Memory B cell (primary cell): Measurements from ENCODE around the gene SIPA1.

Experiments used
- ATAC-seq: fragments of 150-1000 bp; cut with Tn5 transposase; 2 replicates; pipeline ENCODE4 v1.10.0; 2021; ENCODE audit warnings: low read depth, mild to moderate bottlenecking, moderate library complexity
- DNase-seq, 2 donors: peaks; one replicate each; pipeline ENCODE4 v3.0.0; 2022; ENCODE audit warnings: low spot score in 2 of 2
- H3K27ac Mint-ChIP-seq: one replicate; pipeline ENCODE4 v1.8.0; 2022; ENCODE audit warnings: mild to moderate bottlenecking, moderate library complexity, mixed read lengths
- H3K27me3 Mint-ChIP-seq: one replicate; pipeline ENCODE4 v1.8.0; 2022; ENCODE audit warnings: mixed read lengths
- H3K36me3 Mint-ChIP-seq: one replicate; pipeline ENCODE4 v1.8.0; 2022; ENCODE audit warnings: mild to moderate bottlenecking, mixed read lengths
- H3K4me1 Mint-ChIP-seq: one replicate; pipeline ENCODE4 v1.8.0; 2022; ENCODE audit warnings: mixed read lengths
- H3K4me3 Mint-ChIP-seq: one replicate; pipeline ENCODE4 v1.8.0; 2022; ENCODE audit warnings: mild to moderate bottlenecking, moderate library complexity, mixed read lengths
- H3K9me3 Mint-ChIP-seq: one replicate; pipeline ENCODE4 v1.8.0; 2022; ENCODE audit warnings: mixed read lengths

The SIPA1 gene, protein sequence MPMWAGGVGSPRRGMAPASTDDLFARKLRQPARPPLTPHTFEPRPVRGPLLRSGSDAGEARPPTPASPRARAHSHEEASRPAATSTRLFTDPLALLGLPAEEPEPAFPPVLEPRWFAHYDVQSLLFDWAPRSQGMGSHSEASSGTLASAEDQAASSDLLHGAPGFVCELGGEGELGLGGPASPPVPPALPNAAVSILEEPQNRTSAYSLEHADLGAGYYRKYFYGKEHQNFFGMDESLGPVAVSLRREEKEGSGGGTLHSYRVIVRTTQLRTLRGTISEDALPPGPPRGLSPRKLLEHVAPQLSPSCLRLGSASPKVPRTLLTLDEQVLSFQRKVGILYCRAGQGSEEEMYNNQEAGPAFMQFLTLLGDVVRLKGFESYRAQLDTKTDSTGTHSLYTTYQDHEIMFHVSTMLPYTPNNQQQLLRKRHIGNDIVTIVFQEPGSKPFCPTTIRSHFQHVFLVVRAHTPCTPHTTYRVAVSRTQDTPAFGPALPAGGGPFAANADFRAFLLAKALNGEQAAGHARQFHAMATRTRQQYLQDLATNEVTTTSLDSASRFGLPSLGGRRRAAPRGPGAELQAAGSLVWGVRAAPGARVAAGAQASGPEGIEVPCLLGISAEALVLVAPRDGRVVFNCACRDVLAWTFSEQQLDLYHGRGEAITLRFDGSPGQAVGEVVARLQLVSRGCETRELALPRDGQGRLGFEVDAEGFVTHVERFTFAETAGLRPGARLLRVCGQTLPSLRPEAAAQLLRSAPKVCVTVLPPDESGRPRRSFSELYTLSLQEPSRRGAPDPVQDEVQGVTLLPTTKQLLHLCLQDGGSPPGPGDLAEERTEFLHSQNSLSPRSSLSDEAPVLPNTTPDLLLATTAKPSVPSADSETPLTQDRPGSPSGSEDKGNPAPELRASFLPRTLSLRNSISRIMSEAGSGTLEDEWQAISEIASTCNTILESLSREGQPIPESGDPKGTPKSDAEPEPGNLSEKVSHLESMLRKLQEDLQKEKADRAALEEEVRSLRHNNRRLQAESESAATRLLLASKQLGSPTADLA

DNA sequence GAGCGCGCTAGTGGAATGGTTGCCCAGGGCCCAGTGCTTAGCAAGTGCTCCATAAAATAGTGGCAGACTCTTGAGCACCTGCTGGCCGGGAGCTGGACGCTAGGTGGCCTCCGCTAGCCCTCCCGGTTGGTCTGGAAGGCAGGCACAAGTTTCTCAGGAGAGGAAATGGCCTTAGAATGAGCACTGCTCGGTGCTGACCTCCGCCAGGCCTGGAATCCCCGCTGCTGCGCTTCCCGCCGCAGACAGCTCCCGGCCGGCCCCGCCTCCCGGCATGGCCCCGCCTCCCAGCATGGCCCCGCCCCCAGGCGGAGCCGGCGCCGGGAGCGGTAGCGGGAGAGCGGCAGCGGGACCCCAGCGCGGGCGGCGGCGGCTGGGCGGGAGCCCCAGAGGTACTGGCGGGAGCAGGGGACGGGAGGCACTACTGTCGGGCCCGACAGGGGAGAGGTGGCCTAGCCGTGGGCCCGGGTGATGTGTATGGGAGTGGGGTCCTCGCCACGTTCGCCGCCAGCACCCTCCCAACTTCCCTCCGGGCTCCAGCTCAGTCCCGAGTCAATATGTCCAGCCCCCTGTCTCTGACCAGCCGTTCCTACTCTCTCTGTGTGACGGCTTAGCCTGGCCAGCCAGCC lies at the start of gene SIPA1:
Gene SIPA1 (plus strand): TSS at position 308 of the 626 bp plus-strand sequence. CDS start 2,821 bp downstream, outside the sequence.
- Mint-ChIP-seq H3K36me3 (peaks cover 10% of the 10 kb centered on the region), H3K4me1 (peaks cover 31% of the 10 kb centered on the region), H3K27me3 (no peaks in the 10 kb centered on the region), H3K9me3 (no peaks in the 10 kb centered on the region), H3K4me3 (peak within 1 kb of the TSS; percentile 95), H3K27ac (peak within 1 kb of the TSS; percentile 97)
- peak; percentile 33 for ATAC-seq
- DNase-seq: peak; percentile 79 to 84

- H3K36me3 Mint-ChIP-seq: peaks cover 13% of the 10 kb centered on the region
- peak overlapping the region; percentile 96 for H3K27ac Mint-ChIP-seq
- H3K4me1 Mint-ChIP-seq: peaks cover 28% of the 10 kb centered on the region
- H3K9me3 Mint-ChIP-seq: no peaks in the 10 kb centered on the region
- H3K27me3 Mint-ChIP-seq: no peaks in the 10 kb centered on the region
- ATAC-seq (peak; percentile 80), DNase-seq (peak; percentile 69 to 80)
- peak overlapping the region; percentile 79 for H3K4me3 Mint-ChIP-seq
These were observed 49.5 kb upstream of the SIPA1 start for GRCh38 chr11:65588199-65589054.

GRCh38 chr11:65589444-65590239 lies 48.3 kb upstream of the SIPA1 start:
- Mint-ChIP-seq H3K4me1 (peaks cover 26% of the 10 kb centered on the region), H3K27ac (peak overlapping the region; percentile 96), H3K4me3 (no peak overlapping the region), H3K9me3 (no peaks in the 10 kb centered on the region), H3K27me3 (no peaks in the 10 kb centered on the region), H3K36me3 (peaks cover 7% of the 10 kb centered on the region)
- peak; percentile 14 for ATAC-seq
- no peak for DNase-seq

GRCh38 chr11:65590240-65590738 lies 47.6 kb upstream of the SIPA1 start:
- ATAC-seq (no peak), DNase-seq (no peak)
- H3K9me3 Mint-ChIP-seq: no peaks in the 10 kb centered on the region
- H3K27ac Mint-ChIP-seq: no peak overlapping the region
- no peaks in the 10 kb centered on the region for H3K27me3 Mint-ChIP-seq
- peaks cover 7% of the 10 kb centered on the region for H3K36me3 Mint-ChIP-seq
- peaks cover 29% of the 10 kb centered on the region for H3K4me1 Mint-ChIP-seq
- no peak overlapping the region for H3K4me3 Mint-ChIP-seq

- no peak for DNase-seq
- no peak for ATAC-seq
These were observed 45.7 kb upstream of the SIPA1 start for GRCh38 chr11:65591939-65592857.

DNA sequence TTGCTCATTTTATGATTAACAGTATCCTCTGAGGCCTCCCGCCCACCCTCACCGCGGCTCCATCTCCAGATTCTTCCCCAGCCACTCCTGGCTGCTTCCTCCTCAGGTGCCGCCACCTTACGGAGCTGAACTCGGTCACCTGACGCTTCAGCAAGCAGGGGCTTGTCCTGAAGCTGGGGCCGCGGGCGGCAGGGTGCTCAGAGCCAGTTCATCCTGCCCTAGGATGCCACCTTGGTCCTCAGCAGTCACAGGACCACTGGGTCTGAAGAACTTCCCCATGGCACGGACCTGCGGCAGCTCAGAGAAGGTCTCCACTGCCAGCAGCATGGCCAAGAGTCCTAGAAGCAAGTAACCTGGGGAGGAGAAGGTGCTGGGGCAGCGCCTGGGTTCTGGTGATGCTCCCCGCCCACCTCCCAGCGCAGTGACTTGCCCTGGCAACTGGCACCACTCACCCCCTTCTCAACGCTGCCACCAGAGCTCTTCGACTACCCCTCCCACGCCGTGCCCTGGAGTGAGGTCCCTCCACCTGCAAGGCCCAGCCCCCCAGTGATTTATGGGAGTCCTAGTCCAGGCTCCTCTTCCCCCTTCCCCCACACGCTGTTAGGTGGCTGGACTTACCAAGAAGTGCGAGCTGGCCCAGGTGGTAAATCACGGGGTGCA lies 44.9 kb upstream of the SIPA1 start:
- peaks cover 9% of the 10 kb centered on the region for H3K36me3 Mint-ChIP-seq
- no peak overlapping the region for H3K4me3 Mint-ChIP-seq
- H3K4me1 Mint-ChIP-seq: peaks cover 24% of the 10 kb centered on the region
- DNase-seq (no peak), ATAC-seq (no peak)
- H3K27ac Mint-ChIP-seq: no peak overlapping the region
- no peaks in the 10 kb centered on the region for H3K27me3 Mint-ChIP-seq
- no peaks in the 10 kb centered on the region for H3K9me3 Mint-ChIP-seq

More at GRCh38 chr11:65591939-65592857, 45.7 kb upstream of the SIPA1 start:
- Mint-ChIP-seq H3K4me1 (peaks cover 28% of the 10 kb centered on the region), H3K36me3 (peaks cover 7% of the 10 kb centered on the region), H3K27ac (no peak overlapping the region), H3K4me3 (no peak overlapping the region), H3K9me3 (no peaks in the 10 kb centered on the region), H3K27me3 (no peaks in the 10 kb centered on the region)

- no peak overlapping the region for H3K4me3 Mint-ChIP-seq
- H3K9me3 Mint-ChIP-seq: no peaks in the 10 kb centered on the region
- ATAC-seq (peak; percentile 53), DNase-seq (no peak)
- H3K4me1 Mint-ChIP-seq: peaks cover 18% of the 10 kb centered on the region
- H3K27me3 Mint-ChIP-seq: no peaks in the 10 kb centered on the region
- peaks cover 8% of the 10 kb centered on the region for H3K36me3 Mint-ChIP-seq
- H3K27ac Mint-ChIP-seq: no peak overlapping the region
These were observed 44.1 kb upstream of the SIPA1 start for GRCh38 chr11:65593518-65594414.

- ATAC-seq: peak; percentile 42
- peaks cover 9% of the 10 kb centered on the region for H3K36me3 Mint-ChIP-seq
- H3K9me3 Mint-ChIP-seq: no peaks in the 10 kb centered on the region
- H3K27ac Mint-ChIP-seq: peak overlapping the region; percentile 25
- H3K27me3 Mint-ChIP-seq: no peaks in the 10 kb centered on the region
- DNase-seq: no peak
- H3K4me3 Mint-ChIP-seq: no peak overlapping the region
- H3K4me1 Mint-ChIP-seq: peaks cover 12% of the 10 kb centered on the region
These were observed 42.8 kb upstream of the SIPA1 start for GRCh38 chr11:65595131-65595530.

DNA sequence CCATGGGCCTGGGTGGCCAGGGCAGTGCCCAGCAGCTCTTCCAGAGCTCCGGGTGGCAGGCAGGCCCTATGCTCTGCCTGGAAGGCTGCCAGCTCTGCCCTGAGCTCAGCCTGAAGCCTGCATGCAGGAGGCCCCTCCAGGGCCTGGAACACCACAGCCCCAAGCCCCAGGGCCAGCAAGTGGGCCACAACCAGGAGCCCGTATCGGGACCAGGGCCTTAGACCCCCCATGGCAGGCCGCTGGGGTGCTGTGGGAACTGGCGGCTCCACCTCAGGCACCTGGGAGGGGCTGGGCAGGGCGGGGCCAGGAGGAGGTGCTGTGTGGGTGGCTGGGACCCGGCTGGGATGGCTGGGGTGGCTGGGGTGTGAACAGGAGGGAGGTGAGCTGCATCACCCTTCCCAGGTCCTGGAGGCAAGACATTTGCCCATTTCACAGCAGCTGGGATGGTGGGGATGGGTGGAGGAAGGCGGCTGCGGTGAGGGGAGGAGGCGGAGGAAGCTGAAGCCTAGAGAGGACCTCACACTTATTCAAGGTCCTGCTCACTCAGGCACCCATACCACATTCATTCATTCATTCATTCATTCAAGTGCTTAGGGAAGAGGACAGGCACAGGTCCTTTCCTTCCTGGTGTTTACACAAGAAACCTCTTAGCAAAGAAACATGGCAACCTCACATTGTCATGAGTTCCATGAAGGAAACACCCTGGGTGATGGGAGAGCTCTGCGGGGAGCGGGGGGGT lies 42.2 kb upstream of the SIPA1 start, which contains the start of gene KCNK7:
Gene KCNK7 (minus strand): TSS at position 258 of the 739 bp plus-strand sequence. CDS start 28 bp downstream, at position 230.
- Mint-ChIP-seq H3K4me1 (peaks cover 12% of the 10 kb centered on the region), H3K27ac (peak within 1 kb of the TSS; percentile 81), H3K36me3 (peaks cover 5% of the 10 kb centered on the region), H3K4me3 (no peak within 1 kb of the TSS), H3K9me3 (no peaks in the 10 kb centered on the region), H3K27me3 (no peaks in the 10 kb centered on the region)
- DNase-seq (no peak), ATAC-seq (no peak)

DNA sequence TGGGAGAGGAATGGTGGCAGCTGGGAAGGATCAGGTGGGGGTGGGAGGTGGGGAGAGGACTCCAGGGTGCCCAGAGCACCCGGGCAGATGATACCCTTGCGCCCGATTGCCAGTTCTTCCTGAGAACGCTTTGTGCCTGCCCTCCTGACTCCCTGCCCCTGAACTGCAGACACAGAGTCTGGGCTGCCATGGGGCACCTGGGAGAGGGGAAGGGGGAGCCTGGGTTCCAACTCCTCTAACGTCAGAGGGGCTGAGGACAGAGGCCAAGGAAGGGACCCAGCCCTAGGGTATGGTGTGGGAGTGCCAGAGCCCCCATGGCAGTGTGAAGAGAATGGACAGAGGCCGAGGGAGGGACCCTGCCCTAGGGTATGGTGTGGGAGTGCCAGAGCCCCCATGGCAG lies 41.4 kb upstream of the SIPA1 start:
- peak overlapping the region; percentile 81 for H3K27ac Mint-ChIP-seq
- ATAC-seq: no peak
- DNase-seq: no peak
- peaks cover 12% of the 10 kb centered on the region for H3K4me1 Mint-ChIP-seq
- no peaks in the 10 kb centered on the region for H3K9me3 Mint-ChIP-seq
- H3K27me3 Mint-ChIP-seq: no peaks in the 10 kb centered on the region
- no peak overlapping the region for H3K4me3 Mint-ChIP-seq
- peaks cover 5% of the 10 kb centered on the region for H3K36me3 Mint-ChIP-seq
